Neural cell (in vitro differentiated cells): ENCODE measurements around the gene GUCD1. TPM values are rescaled to one million over a fixed set of nuclear protein-coding genes. Genes with fewer than 3 reads are reported as not detected.

Experiments
- H2AFZ ChIP-seq: fragments of 200-600, 300-800 bp; sonication (generic), shearing (Covaris generic); 2 replicates; pipeline ENCODE4 v1.6.0; 2014; ENCODE audit warnings: low read depth, mild to moderate bottlenecking, antibody characterized with exemption, low read length, moderate library complexity
- H3F3A ChIP-seq: fragments of 200-600 bp; shearing (Covaris generic); 2 replicates; pipeline ENCODE4 v1.6.1; 2016; ENCODE audit warnings: mild to moderate bottlenecking, moderate library complexity, mixed read lengths, antibody characterized with exemption, low read length; ENCODE audit not compliant: insufficient read depth, poor library complexity, severe bottlenecking
- H3K27ac ChIP-seq: fragments of 200-600, 300-800 bp; sonication (generic), shearing (Covaris generic); 2 replicates; pipeline ENCODE4 v1.5.1; 2014; ENCODE audit warnings: mild to moderate bottlenecking, low read length, moderate library complexity
- H3K27me3 ChIP-seq: fragments of 300-800, 200-600 bp; sonication (generic), shearing (Covaris generic); 2 replicates; pipeline ENCODE4 v1.6.0; 2014; ENCODE audit warnings: mild to moderate bottlenecking, low read depth, low read length, moderate library complexity; ENCODE audit not compliant: insufficient read depth
- H3K36me3 ChIP-seq: fragments of 300-800, 200-600 bp; sonication (generic), shearing (Covaris generic); 2 replicates; pipeline ENCODE4 v1.5.1; 2014; ENCODE audit warnings: mild to moderate bottlenecking, antibody characterized with exemption, low read length, moderate library complexity; ENCODE audit not compliant: insufficient read depth
- H3K4me2 ChIP-seq: fragments of 300-800, 200-600 bp; sonication (generic), shearing (Covaris generic); 2 replicates; pipeline ENCODE4 v1.6.0; 2014; ENCODE audit warnings: mild to moderate bottlenecking, low read length
- H3K4me3 ChIP-seq: fragments of 300-800, 200-600 bp; sonication (generic), shearing (Covaris generic); 2 replicates; pipeline ENCODE4 v1.5.1; 2014; ENCODE audit warnings: mild to moderate bottlenecking, low read length, moderate library complexity
- H3K79me2 ChIP-seq: fragments of 200-600 bp; shearing (Covaris generic); replicated peaks from 2 replicates; pipeline ENCODE4 v1.6.0; 2014; ENCODE audit warnings: mild to moderate bottlenecking, low read length, moderate library complexity; ENCODE audit not compliant: insufficient read depth
- H3K9ac ChIP-seq: fragments of 300-800, 200-600 bp; sonication (generic), shearing (Covaris generic); 2 replicates; pipeline ENCODE4 v1.6.1; 2016; ENCODE audit warnings: mild to moderate bottlenecking, low read length, mixed read lengths
- H3K9me2 ChIP-seq: fragments of 200-600 bp; shearing (Covaris generic); 2 replicates; pipeline ENCODE4 v1.6.1; 2016; ENCODE audit warnings: mild to moderate bottlenecking, low read length, mixed read lengths; ENCODE audit not compliant: insufficient read depth
- H3K9me3 ChIP-seq: fragments of 200-600, 300-800 bp; sonication (generic), shearing (Covaris generic); 2 replicates; pipeline ENCODE4 v1.6.1; 2016; ENCODE audit warnings: mild to moderate bottlenecking, mixed run types, low read length, moderate library complexity, mixed read lengths
- H4K20me1 ChIP-seq: fragments of 200-600 bp; shearing (Covaris generic); 2 replicates; pipeline ENCODE4 v1.6.1; 2016; ENCODE audit warnings: mild to moderate bottlenecking, mixed run types; ENCODE audit not compliant: insufficient read depth
- CTCF ChIP-seq: fragments of 450-650 bp; IDR thresholded peaks from 2 replicates; pipeline ENCODE4 v1.5.1; 2014; ENCODE audit warnings: antibody characterized with exemption, mild to moderate bottlenecking, moderate library complexity; ENCODE audit not compliant: poor library complexity, severe bottlenecking
- EP300 ChIP-seq: fragments of 450-650 bp; conservative IDR thresholded peaks from 2 replicates; pipeline ENCODE4 v1.6.1; 2014; ENCODE audit warnings: antibody characterized with exemption, mild to moderate bottlenecking, moderate library complexity; ENCODE audit not compliant: poor library complexity, severe bottlenecking
- EZH2 ChIP-seq: fragments of 200-600, 300-800 bp; shearing (Covaris generic), sonication (generic); IDR thresholded peaks from 2 replicates; pipeline ENCODE4 v1.6.1; 2014; ENCODE audit warnings: antibody characterized with exemption, low read length, borderline replicate concordance, mild to moderate bottlenecking; ENCODE audit not compliant: insufficient read depth, poor library complexity, severe bottlenecking
- MXI1 ChIP-seq: fragments of 450-650 bp; conservative IDR thresholded peaks from 2 replicates; pipeline ENCODE4 v1.6.1; 2014; ENCODE audit warnings: antibody characterized with exemption, mild to moderate bottlenecking; ENCODE audit not compliant: poor library complexity, severe bottlenecking
- POLR2AphosphoS5 ChIP-seq: IDR thresholded peaks from 2 replicates; pipeline ENCODE4 v1.6.1; 2012
- RAD21 ChIP-seq: fragments of 450-650 bp; conservative IDR thresholded peaks from 2 replicates; pipeline ENCODE4 v1.6.1; 2014; ENCODE audit warnings: antibody characterized with exemption, mild to moderate bottlenecking, moderate library complexity
- REST ChIP-seq: IDR thresholded peaks from 2 replicates; pipeline ENCODE4 v1.6.1; 2012; ENCODE audit warnings: borderline replicate concordance
- SMC3 ChIP-seq: fragments of 450-650 bp; conservative IDR thresholded peaks from 2 replicates; pipeline ENCODE4 v1.6.1; 2014; ENCODE audit warnings: antibody characterized with exemption, mild to moderate bottlenecking, moderate library complexity; ENCODE audit not compliant: poor library complexity
- TAF1 ChIP-seq: IDR thresholded peaks from 2 replicates; pipeline ENCODE4 v1.6.1; 2012; ENCODE audit warnings: low read depth
- polyA plus RNA-seq: library from polyadenylated mRNA; depleted of rRNA; stranded (reverse); fragments of >200 nt; gene quantifications from 2 replicates; pipeline ENCODE4 v1.2.3, GENCODE V29; 2014

GUCD1 gene
- polyA plus RNA-seq, 1 donor from 2014 or later: 32.6 TPM

GRCh38 chr22:24515027-24515338 is 40.0 kb downstream of the GUCD1 start:
- H3K27me3 ChIP-seq: no peaks in the 10 kb centered on the region
- no peaks in the 10 kb centered on the region for H3F3A ChIP-seq
- H3K4me2 ChIP-seq: no peak overlapping the region
- H3K9ac ChIP-seq: no peak overlapping the region
- TF ChIP-seq REST (no peak), POLR2AphosphoS5 (no peak), RAD21 (no peak), MXI1 (no peak), EP300 (no peak), TAF1 (no peak), CTCF (no peak), SMC3 (no peak)
- H3K79me2 ChIP-seq: no peaks in the 10 kb centered on the region
- H3K9me3 ChIP-seq: no peaks in the 10 kb centered on the region
- H3K9me2 ChIP-seq: no peaks in the 10 kb centered on the region
- no peak overlapping the region for H3K4me3 ChIP-seq
- no peaks in the 10 kb centered on the region for H3K36me3 ChIP-seq
- H4K20me1 ChIP-seq: no peaks in the 10 kb centered on the region
- H2AFZ ChIP-seq: no peak overlapping the region
- H3K27ac ChIP-seq: no peak overlapping the region

GRCh38 chr22:24514241-24515026 is 40.5 kb downstream of the GUCD1 start:
- H3K4me3 ChIP-seq: no peak overlapping the region
- no peaks in the 10 kb centered on the region for H3K9me3 ChIP-seq
- no peak overlapping the region for H3K4me2 ChIP-seq
- H2AFZ ChIP-seq: no peak overlapping the region
- H3K27ac ChIP-seq: no peak overlapping the region
- no peaks in the 10 kb centered on the region for H3K27me3 ChIP-seq
- H3F3A ChIP-seq: no peaks in the 10 kb centered on the region
- H3K79me2 ChIP-seq: no peaks in the 10 kb centered on the region
- no peaks in the 10 kb centered on the region for H4K20me1 ChIP-seq
- H3K9ac ChIP-seq: no peak overlapping the region
- TF ChIP-seq EZH2: no peak
- no peak for TF ChIP-seq RAD21
- no peak for TF ChIP-seq MXI1
- TF ChIP-seq EP300: no peak
- no peak for TF ChIP-seq TAF1
- no peak for TF ChIP-seq POLR2AphosphoS5
- no peak for TF ChIP-seq SMC3
- no peak for TF ChIP-seq CTCF
- no peak for TF ChIP-seq REST
- H3K9me2 ChIP-seq: no peaks in the 10 kb centered on the region
- no peaks in the 10 kb centered on the region for H3K36me3 ChIP-seq
